B cell (primary cell): ENCODE data around the gene ATN1.

Experiments used
- CTCF ChIP-seq: fragments of 200-600 bp; IDR thresholded peaks from one replicate; pipeline ENCODE4 v1.8.0; 2022; ENCODE audit warnings: antibody characterized with exemption, mild to moderate bottlenecking
- EZH2 ChIP-seq: IDR thresholded peaks from 2 replicates; pipeline ENCODE4 v1.6.1; 2012; ENCODE audit warnings: borderline replicate concordance, low read depth, mild to moderate bottlenecking, moderate library complexity, low read length; ENCODE audit not compliant: insufficient read depth, poor library complexity, severe bottlenecking

- TF ChIP-seq CTCF (no peak), EZH2 (no peak)
Observed at GRCh38 chr12:6964605-6965025, 36.9 kb downstream of the ATN1 start.
